Ectodermal cell (in vitro differentiated cells): ENCODE data around the gene LRRC51.
"Not testable (repeated sequence)": the region's sequence is repeated elsewhere in the genome, so short reads cannot be mapped to it uniquely, and the experiment has no call there.

Experiments
- H3K27ac ChIP-seq: 2 replicates; pipeline ENCODE4 v1.7.0; 2013; ENCODE audit warnings: mild to moderate bottlenecking, low read depth, low read length; ENCODE audit not compliant: insufficient read depth, poor library complexity, severe bottlenecking
- H3K27me3 ChIP-seq: 2 replicates; pipeline ENCODE4 v1.7.0; 2013; ENCODE audit warnings: mild to moderate bottlenecking, low read length; ENCODE audit not compliant: insufficient read depth, control insufficient read depth, poor library complexity, severe bottlenecking
- H3K36me3 ChIP-seq: one replicate; pipeline ENCODE4 v1.7.0; 2013; ENCODE audit warnings: low read length; ENCODE audit not compliant: control insufficient read depth, insufficient read depth
- H3K4me1 ChIP-seq: one replicate; pipeline ENCODE4 v1.7.0; 2013; ENCODE audit warnings: low read length; ENCODE audit not compliant: control insufficient read depth, insufficient read depth
- H3K4me3 ChIP-seq: 2 replicates; pipeline ENCODE4 v1.7.0; 2013; ENCODE audit warnings: low read depth, low read length, control low read depth; ENCODE audit not compliant: insufficient read depth
- H3K9me3 ChIP-seq: 2 replicates; pipeline ENCODE4 v1.7.0; 2013; ENCODE audit warnings: mild to moderate bottlenecking, low read length, moderate library complexity; ENCODE audit not compliant: control insufficient read depth
- WGBS, 2 experiments: methylation state at CpG; one replicate each; pipeline ENCODE4 v1.1.7; 2013; ENCODE audit warnings: missing lambda C conversion rate in 2 of 2; 5-methylcytosine and 5-hydroxymethylcytosine counted together

The LRRC51 gene

DNA sequence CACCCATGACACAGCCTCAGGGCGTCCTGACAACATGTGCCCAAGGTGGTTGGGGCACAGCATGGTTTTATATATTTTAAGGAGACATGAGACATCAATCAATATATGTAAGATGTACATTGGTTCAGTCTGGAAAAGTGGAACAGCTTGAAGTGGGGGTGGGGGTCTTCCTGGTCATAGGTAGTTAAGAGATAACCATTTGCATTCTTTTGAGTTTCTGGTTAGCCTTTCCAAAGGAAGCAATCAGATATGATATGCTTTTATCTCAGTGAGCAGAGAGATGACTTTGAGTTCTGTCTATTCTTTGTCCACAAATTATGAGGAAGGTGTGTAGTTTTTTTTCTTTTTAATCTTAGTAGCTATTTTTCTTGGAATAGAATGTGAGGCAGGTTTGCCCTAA, 42.0 kb downstream of the LRRC51 start:
- Histone ChIP-seq H3K4me1 (no peaks in the 10 kb centered on the region), H3K9me3 (no peaks in the 10 kb centered on the region), H3K27me3 (peaks cover 10% of the 10 kb centered on the region), H3K36me3 (no peaks in the 10 kb centered on the region), H3K4me3 (no peak overlapping the region), H3K27ac (no peak overlapping the region)
- WGBS, 2 experiments: 59 to 91% methylated on average over 1 of the region's 1 CpG

DNA sequence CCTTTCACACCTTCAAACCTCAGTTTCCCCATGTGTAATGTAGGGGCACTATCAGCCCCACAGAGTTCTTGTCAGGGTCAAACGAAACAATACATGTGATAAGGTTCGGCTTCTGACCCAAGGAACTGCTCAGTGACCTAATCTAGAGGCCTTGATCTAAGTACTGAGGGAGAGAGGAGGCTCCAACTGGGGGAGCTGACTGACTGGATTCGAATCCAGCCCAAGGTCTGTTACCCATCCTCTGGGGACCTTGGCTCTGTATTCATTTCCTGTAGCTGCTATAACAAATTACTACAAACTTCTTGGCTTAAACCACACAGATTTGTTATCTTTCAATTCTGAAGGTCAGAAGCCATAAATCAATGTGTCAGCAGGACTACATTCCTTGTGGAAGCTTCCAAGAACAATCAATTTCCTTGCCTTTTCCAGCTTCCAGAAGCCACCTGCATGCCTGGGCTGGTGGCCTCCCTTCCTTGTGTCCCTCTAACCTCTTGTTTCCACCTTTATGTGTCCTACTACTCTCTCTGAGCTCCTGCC, 42.5 kb downstream of the LRRC51 start:
- WGBS, 2 experiments: 82% methylated on average over 3 of the region's 3 CpGs
- H3K9me3 ChIP-seq: no peaks in the 10 kb centered on the region
- H3K27me3 ChIP-seq: peaks cover 10% of the 10 kb centered on the region
- H3K27ac ChIP-seq: no peak overlapping the region
- H3K4me1 ChIP-seq: no peaks in the 10 kb centered on the region
- no peak overlapping the region for H3K4me3 ChIP-seq
- no peaks in the 10 kb centered on the region for H3K36me3 ChIP-seq

- H3K36me3 ChIP-seq: no peaks in the 10 kb centered on the region
- 90 to 91% methylated on average over 6 of the region's 6 CpGs for WGBS, 2 experiments
- H3K27ac ChIP-seq: no peak overlapping the region
- peaks cover 4% of the 10 kb centered on the region for H3K27me3 ChIP-seq
- H3K4me1 ChIP-seq: no peaks in the 10 kb centered on the region
- no peaks in the 10 kb centered on the region for H3K9me3 ChIP-seq
- no peak overlapping the region for H3K4me3 ChIP-seq
These were observed 43.4 kb downstream of the LRRC51 start for GRCh38 chr11:72124046-72124445.

DNA sequence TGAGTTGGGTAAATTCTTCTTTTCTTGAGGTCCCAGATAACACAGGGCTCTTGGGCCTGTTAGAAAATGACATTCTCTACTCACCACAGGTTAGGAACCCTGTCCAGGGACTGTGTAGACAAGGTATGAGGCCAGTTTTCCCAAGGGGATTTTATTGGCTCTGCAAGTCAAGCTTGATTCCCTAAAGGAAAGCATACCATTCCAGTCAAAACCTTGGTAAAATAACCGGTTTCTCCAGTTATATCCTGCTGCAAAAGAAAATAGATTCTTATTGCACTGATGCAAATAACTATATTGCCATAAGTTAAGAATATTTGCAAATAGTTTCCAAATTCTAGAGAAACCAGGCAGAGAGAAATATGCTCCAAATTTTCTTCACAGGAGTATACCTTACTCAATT, 45.3 kb downstream of the LRRC51 start:
- Histone ChIP-seq H3K27ac (no peak overlapping the region), H3K27me3 (peaks cover 4% of the 10 kb centered on the region), H3K9me3 (no peaks in the 10 kb centered on the region), H3K4me1 (no peaks in the 10 kb centered on the region), H3K4me3 (no peak overlapping the region), H3K36me3 (no peaks in the 10 kb centered on the region)
- 77% methylated on average over 1 of the region's 1 CpG; no CpG with 5 or more reads in 1 of the 2 experiments for WGBS, 2 experiments

GRCh38 chr11:72127923-72128322, 47.3 kb downstream of the LRRC51 start:
- Histone ChIP-seq H3K27me3 (peaks cover 3% of the 10 kb centered on the region), H3K9me3 (no peaks in the 10 kb centered on the region), H3K36me3 (no peaks in the 10 kb centered on the region), H3K27ac (no peak overlapping the region), H3K4me3 (no peak overlapping the region), H3K4me1 (no peaks in the 10 kb centered on the region)
- WGBS, 2 experiments: 49 to 58% methylated on average over 2 of the region's 2 CpGs

GRCh38 chr11:72129381-72129780, 48.7 kb downstream of the LRRC51 start:
- Histone ChIP-seq H3K36me3 (no peaks in the 10 kb centered on the region), H3K9me3 (no peaks in the 10 kb centered on the region), H3K4me1 (no peaks in the 10 kb centered on the region), H3K4me3 (no peak overlapping the region), H3K27ac (no peak overlapping the region), H3K27me3 (peaks cover 5% of the 10 kb centered on the region)
- 88 to 89% methylated on average over 3 of the region's 3 CpGs for WGBS, 2 experiments

DNA sequence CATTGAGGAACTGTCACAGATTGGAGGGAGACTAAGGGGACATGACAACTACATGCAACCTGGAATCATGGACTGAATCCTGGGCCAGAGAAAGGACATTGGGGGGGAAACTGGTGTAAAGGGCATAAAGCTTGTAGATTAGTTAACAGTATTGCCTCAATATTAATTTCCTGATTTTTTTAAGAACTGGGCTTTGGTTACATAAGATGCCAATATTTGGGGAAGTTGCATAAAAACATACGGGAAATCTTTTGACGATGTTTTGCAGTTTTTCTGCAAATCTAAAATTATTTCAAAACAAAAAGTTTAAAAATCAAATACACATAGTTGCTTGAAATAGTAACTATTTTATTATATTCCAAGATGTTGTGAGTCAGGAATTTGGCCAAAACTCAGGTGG, 52.0 kb downstream of the LRRC51 start:
- Histone ChIP-seq H3K27ac (no peak overlapping the region), H3K9me3 (no peaks in the 10 kb centered on the region), H3K4me3 (no peak overlapping the region), H3K4me1 (no peaks in the 10 kb centered on the region), H3K36me3 (no peaks in the 10 kb centered on the region), H3K27me3 (peaks cover 5% of the 10 kb centered on the region)
- no CpG with 5 or more reads among the region's 2 CpGs for WGBS, 2 experiments

GRCh38 chr11:72135473-72135872, 54.8 kb downstream of the LRRC51 start, which contains the start of gene FOLR3:
Gene FOLR3 (plus strand): TSS chr11:72135725. CDS start chr11:72135953, 228 bp downstream.
- H3K27me3 ChIP-seq, H3K27ac ChIP-seq, H3K36me3 ChIP-seq, H3K4me3 ChIP-seq, H3K4me1 ChIP-seq, H3K9me3 ChIP-seq: not testable (repeated sequence)
- 89 to 92% methylated on average over 4 of the region's 4 CpGs for WGBS, 2 experiments

DNA sequence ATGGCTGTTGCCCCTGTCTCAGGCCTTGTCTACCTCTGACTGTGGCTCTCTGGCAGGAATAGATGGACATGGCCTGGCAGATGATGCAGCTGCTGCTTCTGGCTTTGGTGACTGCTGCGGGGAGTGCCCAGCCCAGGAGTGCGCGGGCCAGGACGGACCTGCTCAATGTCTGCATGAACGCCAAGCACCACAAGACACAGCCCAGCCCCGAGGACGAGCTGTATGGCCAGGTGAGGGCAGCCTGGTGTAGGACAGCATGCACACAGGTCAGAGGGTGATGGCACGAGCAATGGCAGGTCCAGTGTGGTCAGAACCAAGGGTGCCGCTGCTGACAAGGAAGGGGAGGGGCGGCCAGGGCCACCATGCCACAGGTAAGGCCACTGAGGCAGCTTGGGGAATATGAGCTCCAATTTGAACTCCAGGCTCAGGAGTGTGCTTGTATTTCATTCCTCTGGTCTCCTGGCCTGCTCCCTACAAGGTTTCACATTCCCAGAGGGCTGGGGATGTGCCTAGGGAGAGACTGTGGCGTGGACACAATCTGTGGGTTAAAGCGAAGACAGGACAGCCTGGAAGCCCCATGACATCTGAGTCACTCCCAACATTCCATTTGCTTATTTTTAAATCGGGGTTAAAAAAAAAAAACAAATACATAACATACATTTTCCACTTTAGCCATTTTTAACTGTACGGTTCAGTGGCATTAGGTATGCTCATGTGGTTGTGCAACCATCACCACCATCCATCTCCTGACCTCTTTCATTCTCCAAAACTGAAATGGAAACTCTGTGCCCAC, 55.4 kb downstream of the LRRC51 start:
- Histone ChIP-seq H3K9me3 (no peaks in the 10 kb centered on the region), H3K4me1 (no peaks in the 10 kb centered on the region), H3K4me3 (no peak overlapping the region), H3K27ac (no peak overlapping the region), H3K36me3 (no peaks in the 10 kb centered on the region), H3K27me3 (peaks cover 5% of the 10 kb centered on the region)
- WGBS, 2 experiments: 90 to 91% methylated on average over 14 of the region's 14 CpGs

- H3K4me1 ChIP-seq: no peaks in the 10 kb centered on the region
- H3K27me3 ChIP-seq: peaks cover 5% of the 10 kb centered on the region
- 91 to 92% methylated on average over 4 of the region's 4 CpGs for WGBS, 2 experiments
These were observed 56.1 kb downstream of the LRRC51 start for GRCh38 chr11:72136684-72137262.

More at GRCh38 chr11:72136684-72137262, 56.1 kb downstream of the LRRC51 start:
- Histone ChIP-seq H3K27ac (no peak overlapping the region), H3K4me3 (no peak overlapping the region), H3K36me3 (no peaks in the 10 kb centered on the region), H3K9me3 (no peaks in the 10 kb centered on the region)
